ENCODE results near the gene NEB. TPM values are rescaled to one million over a fixed set of nuclear protein-coding genes. Genes with fewer than 3 reads are reported as not detected.
"Not testable (repeated sequence)": the region's sequence is repeated elsewhere in the genome, so short reads cannot be mapped to it uniquely, and the experiment has no call there.

Gene NEB
- total RNA-seq, 1 donor from 2014 or later = under 0.01 TPM

DNA sequence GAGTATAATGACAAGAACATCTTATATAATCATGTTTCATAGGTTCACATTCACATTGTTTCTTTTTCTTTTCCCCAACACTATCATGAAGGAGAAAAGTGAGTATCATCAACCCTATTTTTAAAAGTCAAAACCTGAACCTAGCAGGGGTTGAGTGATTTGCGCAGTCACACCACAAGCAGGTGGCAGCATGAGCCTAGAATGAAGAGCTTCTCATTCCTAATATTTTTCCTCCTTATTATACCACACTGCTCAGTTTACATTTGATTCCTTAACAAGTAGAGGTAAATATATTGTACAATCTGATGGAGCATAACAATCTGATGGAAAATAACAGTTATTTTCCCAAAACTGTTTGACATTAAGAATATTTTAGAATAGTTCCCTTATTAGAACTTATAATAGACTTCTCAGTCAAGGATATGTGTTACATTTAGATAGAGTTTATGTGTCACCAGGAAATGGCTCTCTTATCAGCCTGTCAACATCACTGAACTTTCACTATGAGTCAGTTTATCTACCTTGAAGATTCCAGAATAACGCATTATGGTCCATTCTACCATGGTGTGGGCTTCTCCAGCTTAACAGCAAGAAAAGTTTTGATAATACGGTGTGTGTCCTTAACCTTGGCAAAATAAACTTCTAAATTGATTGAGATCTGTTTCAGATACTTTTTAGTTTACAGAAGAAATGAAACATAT, 119.5 kb downstream of the NEB start:
- no peak for TF ChIP-seq CTCF (conservative IDR thresholded peaks at IDR 0.05; ENCODE audit: low read depth, low read length)
- no peak overlapping the region for H3K4me3 ChIP-seq (ENCODE audit: low read depth, low read length)
- DNase-seq (ENCODE audit: low read depth) = no peak

GRCh38 chr2:151614159-151614558, 120.1 kb downstream of the NEB start:
- TF ChIP-seq CTCF (conservative IDR thresholded peaks at IDR 0.05; ENCODE audit: low read depth, low read length) = no peak

DNA sequence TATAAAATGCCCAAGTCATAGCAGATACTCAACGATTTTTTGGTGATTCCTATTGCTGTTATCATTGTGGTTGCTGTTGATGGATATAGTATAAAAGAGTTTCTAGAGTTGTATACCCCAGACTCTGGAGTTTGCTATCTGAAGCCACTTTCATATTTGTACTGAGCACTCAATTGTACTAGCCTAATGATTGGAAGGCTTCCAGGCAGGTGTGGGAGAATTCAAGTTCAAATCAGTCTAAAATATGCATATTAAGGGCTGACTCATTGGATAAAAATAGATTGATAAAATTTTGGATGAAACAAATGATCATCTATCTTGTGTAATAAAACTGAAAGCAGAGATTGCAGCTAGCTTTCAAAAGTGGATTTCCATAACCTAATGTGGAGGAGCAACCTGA, 122.9 kb downstream of the NEB start:
- no peak for TF ChIP-seq CTCF (conservative IDR thresholded peaks at IDR 0.05; ENCODE audit: low read depth, low read length)
- no peak overlapping the region for H3K4me3 ChIP-seq (ENCODE audit: low read depth, low read length)
- DNase-seq (ENCODE audit: low read depth) = no peak

More at GRCh38 chr2:151614159-151614558, 120.1 kb downstream of the NEB start:
- DNase-seq (ENCODE audit: low read depth) = no peak
- no peak overlapping the region for H3K4me3 ChIP-seq (ENCODE audit: low read depth, low read length)

DNA sequence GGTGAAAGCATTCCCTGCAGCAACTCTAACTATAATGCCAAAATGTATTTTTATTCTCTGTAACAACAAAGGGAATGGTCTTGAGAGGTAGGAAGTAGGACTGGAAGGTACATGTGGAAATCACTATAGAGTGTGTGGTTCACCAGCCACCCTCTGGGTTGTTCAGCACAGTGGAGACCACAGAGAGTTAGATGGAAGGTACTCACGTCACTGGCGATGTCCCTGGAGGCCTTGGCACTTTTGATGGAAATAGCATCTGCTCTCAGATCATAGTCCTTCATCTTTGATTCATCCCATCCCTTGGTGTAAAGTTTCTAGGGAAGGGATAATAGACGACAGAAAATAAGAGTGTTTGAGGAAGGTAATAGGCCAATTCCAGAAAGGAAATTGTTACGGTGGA, 124.0 kb downstream of the NEB start:
- H3K4me3 ChIP-seq (ENCODE audit: low read depth, low read length) = no peak overlapping the region
- no peak for TF ChIP-seq CTCF (conservative IDR thresholded peaks at IDR 0.05; ENCODE audit: low read depth, low read length)
- DNase-seq (ENCODE audit: low read depth) = no peak

DNA sequence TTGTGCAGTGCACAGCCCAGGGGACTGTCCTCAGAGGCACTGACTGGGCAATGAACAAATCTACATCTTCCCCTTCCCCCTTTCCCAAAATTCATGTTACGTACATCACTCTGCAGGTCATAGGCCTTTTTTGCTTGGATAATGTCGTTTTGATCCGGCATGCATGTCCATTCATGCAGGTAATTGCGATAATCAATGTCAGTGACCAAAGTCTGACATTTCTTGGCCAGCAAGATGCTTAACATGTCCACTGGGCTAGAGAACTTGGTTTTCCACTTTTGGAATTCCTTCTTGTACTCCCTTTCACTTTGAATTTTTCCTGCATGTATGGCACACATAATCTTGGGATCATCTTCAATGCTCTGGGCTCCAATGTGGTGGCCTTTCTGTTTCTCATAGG, 124.6 kb downstream of the NEB start:
- TF ChIP-seq CTCF (conservative IDR thresholded peaks at IDR 0.05; ENCODE audit: low read depth, low read length) = no peak
- H3K4me3 ChIP-seq (ENCODE audit: low read depth, low read length) = no peak overlapping the region
- no peak for DNase-seq (ENCODE audit: low read depth)

DNA sequence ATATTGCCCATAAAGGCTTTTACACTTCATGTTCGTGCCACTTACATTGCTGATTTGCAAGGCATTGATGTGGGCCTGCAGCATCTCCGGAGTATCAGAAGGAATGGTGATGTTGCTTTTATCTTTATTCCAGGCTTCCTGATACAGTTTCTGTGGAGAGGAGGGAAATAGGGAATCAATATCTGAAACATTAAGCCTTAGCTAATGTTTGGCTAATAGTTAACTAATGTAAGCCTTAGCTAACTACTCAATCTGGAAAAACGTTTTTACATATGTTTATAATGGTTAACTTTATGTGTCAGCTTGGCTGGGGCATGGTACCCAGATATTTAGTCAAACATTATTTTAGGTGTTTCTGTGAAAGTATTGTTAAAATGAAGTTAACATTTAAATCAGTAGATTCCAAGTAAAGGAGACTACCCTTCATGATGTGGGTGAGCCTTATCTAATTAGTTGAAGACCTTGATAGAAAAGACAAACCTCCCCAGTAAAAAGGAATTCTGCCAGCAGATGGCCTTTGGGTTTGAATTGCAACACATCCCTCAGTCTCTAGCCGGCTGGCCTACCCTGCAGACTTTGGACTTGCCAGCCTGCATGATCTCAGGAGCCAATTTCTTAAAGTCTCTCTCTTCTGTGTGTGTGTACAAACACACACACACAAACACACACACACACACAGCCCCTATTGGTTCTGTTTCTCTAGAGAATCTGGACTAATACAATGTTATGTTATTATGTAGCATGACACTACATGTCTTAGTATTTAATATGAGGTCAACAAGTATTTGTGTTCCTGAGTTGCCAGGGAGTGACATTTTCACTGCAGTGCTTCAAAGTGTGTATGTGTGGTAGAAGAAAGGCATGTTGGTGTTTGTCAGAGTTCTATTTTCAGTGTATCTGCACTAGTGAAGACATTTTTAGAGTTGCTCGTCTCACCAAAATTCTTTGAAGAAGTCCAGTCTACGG, 126.5 kb downstream of the NEB start:
- not testable (repeated sequence) for DNase-seq (ENCODE audit: low read depth); H3K4me3 ChIP-seq (ENCODE audit: low read depth, low read length)

DNA sequence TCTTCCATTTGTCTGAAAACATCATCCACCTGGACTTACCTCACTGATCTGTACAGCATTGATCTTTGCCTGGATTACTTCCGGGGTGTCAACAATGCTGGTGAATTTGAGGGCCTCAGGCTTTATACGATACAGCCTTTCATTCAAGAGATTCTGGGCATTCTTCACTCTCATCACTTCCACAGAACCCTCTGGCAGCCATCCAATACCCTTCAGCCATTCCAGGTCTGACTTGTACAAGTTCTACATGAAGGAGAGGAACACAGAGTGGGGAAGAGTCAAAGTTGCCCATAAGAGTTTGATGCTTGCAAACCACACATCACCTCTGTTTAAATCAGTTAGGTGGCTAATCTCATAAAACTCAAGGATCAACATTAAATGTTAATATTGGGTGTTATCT, 130.7 kb downstream of the NEB start:
- DNase-seq (ENCODE audit: low read depth); H3K4me3 ChIP-seq (ENCODE audit: low read depth, low read length): not testable (repeated sequence)

DNA sequence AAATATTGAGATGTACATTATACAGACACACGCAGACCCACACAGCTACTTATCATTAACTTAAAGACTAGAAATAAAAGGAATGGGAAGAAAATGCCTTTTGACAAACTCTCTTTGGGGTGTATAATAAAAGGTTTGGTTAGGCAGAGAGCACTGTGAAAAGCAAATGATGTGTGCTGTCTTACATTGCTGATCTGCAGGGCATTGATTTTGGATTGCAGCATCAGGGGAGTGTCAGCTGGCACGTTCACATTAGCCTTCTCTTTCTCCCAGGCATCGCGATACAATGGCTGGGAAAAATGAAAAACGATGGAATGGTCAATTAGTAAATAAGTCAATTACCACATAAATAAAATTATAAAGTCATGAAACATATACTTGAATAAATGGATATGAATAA, 131.9 kb downstream of the NEB start:
- DNase-seq (ENCODE audit: low read depth); H3K4me3 ChIP-seq (ENCODE audit: low read depth, low read length): not testable (repeated sequence)

- H3K4me3 ChIP-seq (ENCODE audit: low read depth, low read length); DNase-seq (ENCODE audit: low read depth): not testable (repeated sequence)
Observed at GRCh38 chr2:151601803-151602202, 132.5 kb downstream of the NEB start.

GRCh38 chr2:151596903-151597608, 137.2 kb downstream of the NEB start:
- DNase-seq (ENCODE audit: low read depth); H3K4me3 ChIP-seq (ENCODE audit: low read depth, low read length): not testable (repeated sequence)

- not testable (repeated sequence) for H3K4me3 ChIP-seq (ENCODE audit: low read depth, low read length); DNase-seq (ENCODE audit: low read depth)
Observed at GRCh38 chr2:151591908-151592255, 142.4 kb downstream of the NEB start.

GRCh38 chr2:151591250-151591907, 142.9 kb downstream of the NEB start:
- not testable (repeated sequence) for H3K4me3 ChIP-seq (ENCODE audit: low read depth, low read length); DNase-seq (ENCODE audit: low read depth)
